ENCODE measurements around the gene EVL.

- TF ChIP-seq, protein P1, sequence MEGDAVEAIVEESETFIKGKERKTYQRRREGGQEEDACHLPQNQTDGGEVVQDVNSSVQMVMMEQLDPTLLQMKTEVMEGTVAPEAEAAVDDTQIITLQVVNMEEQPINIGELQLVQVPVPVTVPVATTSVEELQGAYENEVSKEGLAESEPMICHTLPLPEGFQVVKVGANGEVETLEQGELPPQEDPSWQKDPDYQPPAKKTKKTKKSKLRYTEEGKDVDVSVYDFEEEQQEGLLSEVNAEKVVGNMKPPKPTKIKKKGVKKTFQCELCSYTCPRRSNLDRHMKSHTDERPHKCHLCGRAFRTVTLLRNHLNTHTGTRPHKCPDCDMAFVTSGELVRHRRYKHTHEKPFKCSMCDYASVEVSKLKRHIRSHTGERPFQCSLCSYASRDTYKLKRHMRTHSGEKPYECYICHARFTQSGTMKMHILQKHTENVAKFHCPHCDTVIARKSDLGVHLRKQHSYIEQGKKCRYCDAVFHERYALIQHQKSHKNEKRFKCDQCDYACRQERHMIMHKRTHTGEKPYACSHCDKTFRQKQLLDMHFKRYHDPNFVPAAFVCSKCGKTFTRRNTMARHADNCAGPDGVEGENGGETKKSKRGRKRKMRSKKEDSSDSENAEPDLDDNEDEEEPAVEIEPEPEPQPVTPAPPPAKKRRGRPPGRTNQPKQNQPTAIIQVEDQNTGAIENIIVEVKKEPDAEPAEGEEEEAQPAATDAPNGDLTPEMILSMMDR (IDR thresholded peaks at IDR 0.05) = no peak
- TF ChIP-seq POLR2A (IDR thresholded peaks at IDR 0.05) (no peak), EP300 (IDR thresholded peaks at IDR 0.05) (no peak)
Measured at GRCh38 chr14:100147691-100148464, 82.7 kb downstream of the EVL start.
